ENCODE data around the gene PDXK. TPM values are rescaled to one million over a fixed set of nuclear protein-coding genes. Genes with fewer than 3 reads are reported as not detected.

Gene PDXK
- total and polyA plus RNA-seq, 2 of the 8 experiments (the other 6 are each of a cell fraction or from before 2014, with no cell fraction given), result 78.0 to 112 TPM

GRCh38 chr21:43761886-43762285, 43.0 kb downstream of the PDXK start:
- Histone ChIP-seq H3K9me3 (ENCODE audit: insufficient read depth in 2 of 2, low read depth in 1 of 2, low read length in 1 of 2) (no peaks in the 10 kb centered on the region), H2BK15ac (ENCODE audit: low read length) (no peak overlapping the region), H2BK12ac (ENCODE audit: low read depth, low read length) (no peak overlapping the region), H3K23me2 (ENCODE audit: low read depth, low read length) (no peaks in the 10 kb centered on the region), H4K5ac (ENCODE audit: insufficient read length, low read depth, low read length) (no peak overlapping the region), H2BK5ac (ENCODE audit: low read depth, low read length) (no peak overlapping the region), H3K56ac (replicated peaks; ENCODE audit: insufficient read length, low read depth, low read length) (no peak overlapping the region), H3K23ac (ENCODE audit: insufficient read length) (no peak overlapping the region), H3K36me3 (ENCODE audit: control insufficient read depth in 2 of 4, insufficient read depth in 4 of 4, low read length in 3 of 4) (peaks cover 0 to 15% (median 4%) of the 10 kb centered on the region in 4 experiments; a peak in 5 of 8 replicates), H3K4ac (replicated peaks; ENCODE audit: insufficient read length, low read depth, low read length) (no peak overlapping the region), H2AFZ (ENCODE audit: low read length) (no peak overlapping the region), H4K20me1 (replicated peaks in 1 of 2; ENCODE audit: control insufficient read depth in 1 of 2, insufficient read depth in 2 of 2, low read length in 2 of 2) (peaks cover 0 to 6% of the 10 kb centered on the region in 2 experiments), H3K14ac (ENCODE audit: insufficient read length) (no peak overlapping the region), H3K4me2 (ENCODE audit: insufficient read depth in 1 of 2, low read depth in 2 of 2, low read length in 2 of 2) (no peak overlapping the region), H3K4me1 (replicated peaks in 1 of 4; ENCODE audit: control insufficient read depth in 3 of 4, insufficient read depth in 4 of 4, low read length in 3 of 4) (no peaks in the 10 kb centered on the region), H2BK20ac (ENCODE audit: low read length) (no peak overlapping the region), H3K27ac (ENCODE audit: low read depth, low read length) (no peak overlapping the region; the same call in 1 of the 2 replicates), H3K4me3 (ENCODE audit: extremely low read depth in 1 of 4, insufficient read depth in 2 of 4, low read depth in 3 of 4, low read length in 4 of 4) (no peak overlapping the region), H2BK120ac (replicated peaks; ENCODE audit: low read depth, low read length) (no peak overlapping the region), H3K27me3 (replicated peaks in 1 of 4; ENCODE audit: control insufficient read depth in 3 of 4, extremely low read depth in 1 of 4, insufficient read depth in 3 of 4, low read length in 3 of 4) (no peaks in the 10 kb centered on the region), H2AK5ac (ENCODE audit: low read depth, low read length) (no peak overlapping the region), H4K8ac (ENCODE audit: extremely low read depth, insufficient read depth, low read length) (no peak overlapping the region), H3K79me1 (ENCODE audit: low read depth, low read length) (no peaks in the 10 kb centered on the region), H3K18ac (ENCODE audit: extremely low read depth, low read length) (no peak overlapping the region), H3K79me2 (ENCODE audit: control insufficient read depth in 1 of 2, insufficient read depth in 2 of 2, low read length in 2 of 2) (no peaks in the 10 kb centered on the region), H3K9ac (replicated peaks in 1 of 4; ENCODE audit: extremely low read depth in 1 of 4, low read depth in 3 of 4, low read length in 3 of 4) (no peak overlapping the region), H4K91ac (replicated peaks; ENCODE audit: insufficient read length, low read length) (no peak overlapping the region)
- CTCF ChIA-PET (ENCODE audit: partially characterized antibody), result interaction anchor here (1.1 to 2.0 kb wide), 2 partner anchors 9 to 27 kb away, joined by 3 to 7 read pairs; no protein-coding TSS in a partner anchor
- 96% methylated on average over 18 of the region's 18 CpGs; no CpG with 5 or more reads in 1 of the 2 experiments for WGBS, 2 experiments (ENCODE audit: extremely low coverage in 1 of 2, insufficient coverage in 1 of 2, insufficient read length in 1 of 2, insufficient replicate concordance in 2 of 2, low coverage in 1 of 2, low lambda C conversion rate in 2 of 2, missing lambda C conversion rate in 1 of 2)
- POLR2A ChIA-PET (ENCODE audit: partially characterized antibody), result interaction anchor here (0.7 to 3.4 kb wide), 4 partner anchors 11 to 45 kb away, joined by 3 to 28 read pairs (median 3); no protein-coding TSS in a partner anchor
- no peak for FAIRE-seq
- DNase-seq (ENCODE audit: low read depth in 1 of 2, low spot score in 2 of 2), result no peak
- TF ChIP-seq RAD21 (IDR thresholded peaks at IDR 0.05 in 1 of 2, conservative IDR thresholded peaks at IDR 0.05 in 1 of 2; ENCODE audit: low read depth in 2 of 2, low read length in 2 of 2) (no peak), KDM4A (IDR thresholded peaks at IDR 0.05; ENCODE audit: low read depth, low read length, severe bottlenecking) (no peak), ASH2L (IDR thresholded peaks at IDR 0.05; ENCODE audit: low read length) (no peak), GTF2F1 (IDR thresholded peaks at IDR 0.05; ENCODE audit: borderline replicate concordance, low read depth, low read length) (no peak), CTBP2 (IDR thresholded peaks at IDR 0.05; ENCODE audit: borderline replicate concordance, insufficient read depth, insufficient read length, low read length) (no peak), TCF12 (IDR thresholded peaks at IDR 0.05; ENCODE audit: low read depth, low read length) (no peak), SIN3A (conservative IDR thresholded peaks at IDR 0.05 in 1 of 2, IDR thresholded peaks at IDR 0.05 in 1 of 2; ENCODE audit: low read depth in 1 of 2, low read length in 2 of 2) (no peak), MAX (IDR thresholded peaks at IDR 0.05) (no peak), CHD1 (IDR thresholded peaks at IDR 0.05; ENCODE audit: low read depth, low read length) (no peak), CTCF (IDR thresholded peaks at IDR 0.05; ENCODE audit: control extremely low read depth in 1 of 3, insufficient read depth in 1 of 3, low read depth in 1 of 3, low read length in 3 of 3) (no peak)

Data from H1 (cell line).